NT2/D1 (cell line): ENCODE data around the gene USP28.

Experiments
- SUZ12 ChIP-seq: IDR thresholded peaks from 2 replicates; pipeline ENCODE4 v1.6.1; 2011; ENCODE audit not compliant: insufficient read length, insufficient read depth; ENCODE audit errors: extremely low read depth
- YY1 ChIP-seq: IDR thresholded peaks from 2 replicates; pipeline ENCODE4 v1.6.1; 2011; ENCODE audit not compliant: insufficient read length, insufficient read depth
- ZNF274 ChIP-seq: IDR thresholded peaks from 2 replicates; pipeline ENCODE4 v1.6.1; 2011; ENCODE audit warnings: mild to moderate bottlenecking, low read depth, low read length

DNA sequence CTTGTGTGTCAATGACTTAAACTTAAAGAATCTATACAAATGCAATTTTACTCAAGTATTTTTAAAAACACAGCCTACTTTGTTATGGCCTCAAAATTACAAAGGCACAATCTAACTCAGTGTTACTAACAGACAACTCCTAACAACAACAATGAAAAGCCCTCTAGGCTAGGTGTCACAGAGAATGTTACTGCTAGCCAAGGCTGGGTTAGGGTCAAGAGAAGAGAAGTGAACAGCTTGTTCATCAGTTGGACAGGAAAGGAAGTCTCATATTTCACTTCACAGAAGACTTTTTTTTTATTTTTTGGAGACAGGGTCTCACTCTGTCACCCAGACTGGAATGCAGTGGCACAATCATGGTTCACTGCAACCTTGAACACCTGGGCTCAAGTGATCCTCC lies 69.7 kb downstream of the USP28 start:
- TF ChIP-seq YY1: no peak
- TF ChIP-seq SUZ12: no peak
- TF ChIP-seq ZNF274: no peak
